Suprapubic skin (tissue), 4 donors: ENCODE results near the gene PALMD.

Experiments
- CTCF ChIP-seq, 2 donors: fragments of 200-600 bp in 1 of 2; fragments of 450-650 bp in 1 of 2; sonication (generic) in 1 of 2; IDR thresholded peaks; one replicate each; pipeline ENCODE4 v1.5.1; 2016 to 2019; ENCODE audit warnings: antibody characterized with exemption in 2 of 2, mild to moderate bottlenecking in 1 of 2, moderate library complexity in 1 of 2
- POLR2A ChIP-seq, 2 donors: fragments of 450-650 bp; IDR thresholded peaks; one replicate each; pipeline ENCODE4 v1.6.1; 2017; ENCODE audit warnings: antibody characterized with exemption in 2 of 2, mild to moderate bottlenecking in 2 of 2, moderate library complexity in 2 of 2
- POLR2AphosphoS5 ChIP-seq, 3 donors: sonication (generic); formaldehyde crosslinking; IDR thresholded peaks; one replicate each; pipeline ENCODE4 v1.6.1; 2017; ENCODE audit warnings: antibody characterized with exemption in 3 of 3

GRCh38 chr1:99697580-99697979, 51.7 kb downstream of the PALMD start:
- no peak for TF ChIP-seq CTCF (IDR thresholded peaks at IDR 0.05)
- TF ChIP-seq POLR2A (IDR thresholded peaks at IDR 0.05), result no peak
- TF ChIP-seq POLR2AphosphoS5 (IDR thresholded peaks at IDR 0.05), result no peak
